ACC112 (cell line): ENCODE data around the gene RPS21.

Source experiments
- H2AFZ ChIP-seq: fragments of 200-600 bp; sonication (generic); one replicate; pipeline ENCODE4 v1.6.0; 2017; ENCODE audit warnings: antibody characterized with exemption, low read length; ENCODE audit not compliant: unreplicated experiment
- H3K27ac ChIP-seq: fragments of 200-600 bp; sonication (generic); 2 replicates; pipeline ENCODE4 v1.5.1; 2014; ENCODE audit warnings: low read depth, mild to moderate bottlenecking, antibody characterized with exemption, low read length, moderate library complexity
- H3K27me3 ChIP-seq: fragments of 200-600 bp; sonication (generic); 2 replicates; pipeline ENCODE4 v1.6.1; 2014; ENCODE audit warnings: mild to moderate bottlenecking, antibody characterized with exemption, low read length, moderate library complexity, mixed read lengths; ENCODE audit not compliant: insufficient read depth
- H3K36me3 ChIP-seq: fragments of 200-600 bp; sonication (generic); 2 replicates; pipeline ENCODE4 v1.6.1; 2016; ENCODE audit warnings: mild to moderate bottlenecking, antibody characterized with exemption, low read length, moderate library complexity, mixed read lengths; ENCODE audit not compliant: insufficient read depth
- H3K4me1 ChIP-seq: fragments of 200-600 bp; sonication (generic); one replicate; pipeline ENCODE4 v1.6.1; 2016; ENCODE audit warnings: low read length, mixed read lengths; ENCODE audit not compliant: insufficient read depth, unreplicated experiment, control insufficient read depth
- H3K4me3 ChIP-seq: fragments of 200-600 bp; sonication (generic); 2 replicates; pipeline ENCODE4 v1.5.1; 2014; ENCODE audit warnings: mild to moderate bottlenecking, low read depth, low read length
- H3K79me2 ChIP-seq: fragments of 200-600 bp; sonication (generic); one replicate; pipeline ENCODE4 v1.6.0; 2016; ENCODE audit warnings: low read length; ENCODE audit not compliant: control insufficient read depth, unreplicated experiment, insufficient read depth

The RPS21 gene

DNA sequence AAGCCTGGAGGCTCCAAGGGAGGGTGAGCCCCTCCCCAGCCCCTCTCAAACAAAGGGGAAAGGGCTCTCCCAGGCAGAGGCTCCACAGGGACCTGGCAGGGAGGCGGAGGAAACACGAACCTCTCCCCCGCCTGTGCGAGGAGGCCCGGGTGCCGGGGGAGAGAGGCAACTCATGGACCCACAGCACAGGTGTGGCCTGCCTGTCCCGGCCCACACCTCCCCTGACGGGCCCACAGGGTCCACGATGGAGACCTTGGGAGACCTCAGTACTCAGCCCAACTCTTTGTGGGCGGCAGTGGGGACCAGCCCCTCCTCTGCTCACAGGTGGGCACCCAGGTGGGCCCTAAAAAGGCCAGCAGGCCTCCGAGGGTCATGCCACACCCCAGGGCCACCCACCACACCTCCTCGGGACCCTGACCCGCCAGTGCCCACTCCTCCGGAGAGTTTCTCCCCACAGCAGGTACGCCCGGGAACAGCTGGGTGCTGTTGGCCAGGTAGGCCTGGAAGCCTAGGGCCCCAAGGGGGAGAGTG lies 32.0 kb upstream of the RPS21 start:
- Histone ChIP-seq H3K4me3 (no peak overlapping the region), H3K27ac (peak overlapping the region; percentile 29; the same call in 1 of the 2 replicates), H2AFZ (no peak overlapping the region), H3K4me1 (peaks cover 64% of the 10 kb centered on the region), H3K27me3 (no peaks in the 10 kb centered on the region), H3K36me3 (no peaks in the 10 kb centered on the region), H3K79me2 (no peaks in the 10 kb centered on the region)

DNA sequence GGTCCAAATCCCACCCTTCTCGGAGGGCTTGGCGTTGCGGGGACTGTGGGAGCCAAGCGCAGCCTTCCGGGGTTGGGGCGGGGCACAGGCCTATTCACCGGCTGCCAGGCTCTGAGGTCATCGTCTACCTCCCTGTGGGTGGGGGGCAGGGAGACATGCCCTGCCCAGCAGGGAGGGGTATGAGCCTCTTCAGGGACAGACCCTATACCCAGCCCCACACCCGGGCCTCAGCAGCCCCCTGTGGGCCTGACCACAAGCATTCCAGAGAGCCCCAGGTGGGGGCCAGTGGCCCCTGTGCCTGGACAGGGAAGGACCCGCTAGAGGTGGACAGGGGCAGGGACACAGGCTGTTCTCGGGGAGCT lies 31.4 kb upstream of the RPS21 start:
- Histone ChIP-seq H2AFZ (no peak overlapping the region), H3K36me3 (no peaks in the 10 kb centered on the region), H3K27me3 (no peaks in the 10 kb centered on the region), H3K4me1 (peaks cover 60% of the 10 kb centered on the region), H3K79me2 (no peaks in the 10 kb centered on the region), H3K27ac (peak overlapping the region; percentile 29; the same call in 1 of the 2 replicates), H3K4me3 (no peak overlapping the region)

DNA sequence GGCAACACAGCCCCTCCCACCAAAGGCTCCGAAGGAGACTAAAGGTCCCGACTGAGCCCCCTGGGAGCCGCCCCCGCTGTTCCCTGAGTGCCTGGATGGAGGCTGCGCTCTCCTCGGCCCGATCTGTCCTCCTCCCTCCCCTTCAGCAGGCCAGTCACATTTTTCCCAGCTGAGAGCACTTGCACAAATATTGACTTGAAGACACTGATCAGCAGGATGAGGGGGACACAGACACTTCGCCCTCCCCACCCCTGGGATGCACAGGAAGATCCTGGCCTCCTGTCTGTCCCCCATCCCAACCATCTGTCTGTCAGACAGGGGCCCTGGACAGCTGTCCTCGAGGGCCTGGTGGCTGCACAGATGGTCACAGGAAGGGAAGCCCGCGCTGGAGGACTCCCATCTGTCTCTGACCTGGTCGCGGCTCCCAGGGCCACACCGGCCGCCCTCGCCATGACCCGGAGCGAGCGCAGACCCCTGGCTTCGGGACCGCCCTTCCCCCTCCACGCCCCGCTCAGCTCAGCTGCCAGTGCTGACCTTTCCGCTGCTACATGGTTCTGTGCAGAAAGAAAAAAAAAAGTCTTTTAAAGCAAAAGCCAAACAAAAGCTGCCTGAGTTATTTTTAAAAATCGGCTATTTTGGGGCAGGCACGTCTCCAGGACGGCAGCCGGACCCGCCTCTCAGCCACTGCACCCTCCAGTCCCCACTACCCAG lies 30.9 kb upstream of the RPS21 start:
- H3K79me2 ChIP-seq: no peaks in the 10 kb centered on the region
- H3K4me3 ChIP-seq: no peak overlapping the region
- H3K27ac ChIP-seq: peak overlapping the region; percentile 29; the same call in 1 of the 2 replicates

DNA sequence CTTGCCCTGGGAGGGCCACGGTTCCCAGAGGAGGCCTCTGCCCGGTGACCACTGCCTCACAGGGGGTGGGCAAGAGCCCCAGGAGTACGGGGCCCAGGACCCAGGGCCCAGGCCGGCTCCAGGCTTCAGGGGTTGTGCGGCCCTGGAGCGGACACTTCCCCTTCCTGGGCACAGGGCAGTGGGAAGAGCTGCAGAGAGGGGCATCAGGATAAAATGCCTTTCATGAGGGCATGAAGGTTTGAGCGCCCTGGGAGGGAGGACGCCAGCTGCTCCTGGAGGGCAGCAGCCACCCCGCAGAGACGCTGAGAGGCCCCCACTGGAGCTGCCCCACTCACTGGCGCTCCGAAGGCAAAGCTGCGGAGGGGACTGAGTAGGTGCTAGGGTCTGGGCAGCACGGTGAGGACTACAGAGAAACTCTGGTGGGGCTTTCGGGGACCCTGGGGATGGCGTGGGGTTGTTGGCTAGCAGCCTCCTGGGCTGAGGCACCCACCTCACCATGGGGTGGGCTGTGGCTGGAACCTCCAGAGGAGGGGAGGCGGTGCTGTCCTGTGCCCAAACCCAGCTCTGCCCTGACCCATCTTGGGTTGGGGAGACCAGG lies 30.2 kb upstream of the RPS21 start:
- Histone ChIP-seq H3K27ac (peak overlapping the region; percentile 29; the same call in 1 of the 2 replicates), H3K36me3 (no peaks in the 10 kb centered on the region), H3K27me3 (no peaks in the 10 kb centered on the region), H3K4me1 (peaks cover 68% of the 10 kb centered on the region), H3K79me2 (no peaks in the 10 kb centered on the region), H2AFZ (no peak overlapping the region), H3K4me3 (no peak overlapping the region)

More for the DNA sequence above, 30.9 kb upstream of the RPS21 start:
- Histone ChIP-seq H3K36me3 (no peaks in the 10 kb centered on the region), H2AFZ (no peak overlapping the region), H3K4me1 (peaks cover 65% of the 10 kb centered on the region), H3K27me3 (no peaks in the 10 kb centered on the region)

DNA sequence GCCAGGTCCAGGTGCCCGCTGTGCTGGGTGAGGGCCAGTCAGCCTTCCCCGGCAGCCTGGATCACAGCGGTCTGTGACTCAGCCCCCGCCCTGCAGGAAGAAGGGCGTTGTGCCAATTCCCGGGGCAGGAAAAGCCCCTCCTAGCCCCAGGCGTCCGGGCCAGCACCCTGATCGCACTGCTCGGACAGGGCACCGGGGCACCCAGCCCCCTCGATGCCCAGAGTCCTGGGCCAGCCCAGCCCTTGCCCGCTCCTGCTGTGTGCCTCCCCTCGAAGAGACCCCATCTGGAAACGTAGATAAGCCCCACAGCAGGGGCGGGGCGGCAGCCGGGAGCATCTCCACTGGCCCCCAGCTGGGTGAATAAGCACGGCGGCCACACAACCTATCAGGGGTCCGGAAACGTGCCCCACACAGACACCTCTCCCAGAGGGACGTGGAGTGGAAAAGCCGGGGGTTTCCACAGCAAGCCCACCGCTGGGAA lies 29.7 kb upstream of the RPS21 start:
- Histone ChIP-seq H3K4me3 (peak overlapping the region; percentile 18), H3K27ac (peak overlapping the region; percentile 67; the same call in 1 of the 2 replicates), H3K27me3 (no peaks in the 10 kb centered on the region), H3K79me2 (no peaks in the 10 kb centered on the region), H3K4me1 (peaks cover 68% of the 10 kb centered on the region), H2AFZ (no peak overlapping the region), H3K36me3 (no peaks in the 10 kb centered on the region)

DNA sequence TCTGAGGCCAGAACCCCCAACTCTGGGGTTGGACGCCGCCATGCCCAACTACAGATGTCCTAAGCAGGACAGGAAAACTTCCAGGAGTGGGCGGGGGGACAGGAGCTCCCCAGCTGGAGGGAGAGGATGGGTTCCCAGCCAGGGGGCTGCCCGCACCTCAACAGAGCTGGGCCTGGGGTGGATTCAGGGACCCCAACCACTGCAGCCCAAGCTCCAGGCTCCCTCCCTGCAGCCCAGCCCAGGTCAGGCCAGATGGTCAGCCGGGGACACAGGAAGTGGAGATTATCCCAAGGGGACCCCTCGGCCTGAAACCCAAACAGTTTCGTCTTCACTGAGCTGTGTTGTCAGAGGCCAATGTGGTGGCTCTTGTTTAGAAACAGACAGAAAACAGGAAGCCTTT lies 29.2 kb upstream of the RPS21 start:
- peak overlapping the region; percentile 67; the same call in 1 of the 2 replicates for H3K27ac ChIP-seq
- no peaks in the 10 kb centered on the region for H3K36me3 ChIP-seq
- no peaks in the 10 kb centered on the region for H3K27me3 ChIP-seq
- no peaks in the 10 kb centered on the region for H3K79me2 ChIP-seq
- peak overlapping the region; percentile 18 for H3K4me3 ChIP-seq
- no peak overlapping the region for H2AFZ ChIP-seq
- peaks cover 65% of the 10 kb centered on the region for H3K4me1 ChIP-seq

DNA sequence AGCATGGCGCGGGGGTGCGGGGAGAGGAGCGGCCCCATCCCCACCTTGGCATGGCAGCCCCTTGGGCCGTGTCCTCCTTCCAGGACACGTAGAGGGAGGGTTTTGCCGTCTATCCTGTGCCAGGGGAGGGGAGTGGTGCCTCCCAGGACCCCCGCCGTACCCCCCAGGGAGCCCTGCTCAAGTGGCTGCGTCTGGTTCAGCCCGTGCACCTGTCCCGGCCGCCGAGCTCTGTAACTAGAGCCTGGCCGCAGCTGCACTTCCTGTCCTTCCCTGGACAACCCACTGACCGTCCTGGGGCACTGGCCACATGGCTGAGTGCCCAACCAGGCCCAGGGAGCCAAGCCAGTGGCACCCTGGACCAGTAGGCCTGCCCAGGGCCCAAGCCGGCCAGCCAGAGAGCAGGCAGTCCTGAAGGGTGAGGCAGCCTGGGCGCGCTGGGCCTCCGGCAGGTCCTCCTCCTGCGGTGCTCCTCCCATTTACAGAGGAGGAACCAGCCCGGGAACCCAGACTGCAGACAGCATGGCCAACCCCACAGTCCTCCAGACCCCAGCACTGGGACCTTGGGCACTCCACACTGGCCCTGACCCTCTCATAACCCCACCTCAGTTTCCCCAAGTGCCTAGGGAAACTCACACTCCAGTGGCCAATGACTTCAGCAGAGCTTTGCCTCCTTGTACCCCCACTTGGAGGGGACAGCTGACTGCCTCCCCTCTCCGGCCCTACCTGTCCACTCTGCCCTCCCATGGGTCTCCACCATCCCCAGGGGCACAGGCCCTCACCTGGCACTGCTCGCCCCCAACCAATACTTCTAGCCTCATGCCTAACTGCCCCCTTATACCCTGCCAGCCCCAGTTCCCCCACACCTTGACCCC lies 28.5 kb upstream of the RPS21 start:
- H3K27me3 ChIP-seq: no peaks in the 10 kb centered on the region
- H3K4me3 ChIP-seq: no peak overlapping the region
- H3K4me1 ChIP-seq: peaks cover 63% of the 10 kb centered on the region
- H3K36me3 ChIP-seq: no peaks in the 10 kb centered on the region
- H3K27ac ChIP-seq: peak overlapping the region; percentile 67
- no peaks in the 10 kb centered on the region for H3K79me2 ChIP-seq
- H2AFZ ChIP-seq: no peak overlapping the region

DNA sequence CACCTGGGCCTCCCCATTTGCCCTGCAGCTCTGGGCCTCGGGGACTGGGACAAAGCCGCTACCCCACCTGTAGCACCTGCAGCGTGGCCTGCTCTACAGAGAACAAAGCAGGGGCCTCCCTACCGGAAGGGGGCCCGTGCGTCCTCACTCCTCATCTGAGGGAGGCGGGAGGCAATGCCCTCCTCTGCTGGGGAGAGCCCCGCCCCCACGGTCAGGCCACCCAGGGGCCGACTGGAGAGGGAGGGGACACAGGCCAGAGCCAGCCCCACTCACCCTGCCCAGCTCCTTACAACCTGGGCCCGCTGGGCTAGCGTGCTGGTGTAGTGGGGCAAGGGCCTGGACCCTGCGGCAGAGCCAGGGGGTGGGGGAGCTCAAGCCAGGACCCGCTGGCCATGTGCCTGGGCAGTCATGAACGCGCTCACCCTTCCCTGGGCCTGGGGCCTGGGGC lies 27.8 kb upstream of the RPS21 start:
- H3K4me3 ChIP-seq: no peak overlapping the region

DNA sequence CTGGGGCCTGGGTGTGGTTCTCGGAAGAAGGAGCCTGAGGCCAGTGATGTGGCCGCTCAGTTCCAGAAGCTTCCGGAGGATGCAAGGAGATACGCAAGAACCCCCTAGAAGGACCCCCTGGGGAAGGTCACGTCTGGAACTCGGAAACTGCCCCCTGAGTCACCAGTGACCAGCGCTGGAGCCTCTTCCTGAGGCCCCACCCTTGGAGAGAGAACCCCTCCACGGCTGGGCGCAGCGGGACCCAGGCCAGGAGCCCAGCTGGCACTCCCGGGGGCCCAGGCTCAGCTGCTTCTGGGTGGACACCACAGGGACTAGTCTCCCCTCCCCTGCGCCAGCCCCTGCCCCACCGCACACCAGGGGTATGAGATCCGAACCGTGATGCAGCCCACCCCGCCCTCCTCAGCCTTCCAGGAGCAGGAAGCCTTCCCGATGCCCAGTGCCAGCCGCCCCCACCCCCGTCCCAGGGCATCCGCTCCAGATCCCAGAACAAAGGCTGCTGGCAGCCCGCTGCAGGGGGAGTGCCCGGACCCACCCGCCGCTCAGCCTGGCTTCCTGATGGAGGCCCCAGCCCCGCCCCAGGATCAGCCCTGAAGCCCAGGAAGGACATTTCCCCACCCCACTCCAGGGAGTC lies 27.3 kb upstream of the RPS21 start:
- Histone ChIP-seq H3K27ac (peak overlapping the region; percentile 67), H2AFZ (no peak overlapping the region), H3K36me3 (no peaks in the 10 kb centered on the region), H3K27me3 (no peaks in the 10 kb centered on the region), H3K4me3 (no peak overlapping the region), H3K79me2 (no peaks in the 10 kb centered on the region), H3K4me1 (peaks cover 75% of the 10 kb centered on the region)

More for the DNA sequence above, 27.8 kb upstream of the RPS21 start:
- peaks cover 70% of the 10 kb centered on the region for H3K4me1 ChIP-seq
- no peaks in the 10 kb centered on the region for H3K36me3 ChIP-seq
- H3K79me2 ChIP-seq: no peaks in the 10 kb centered on the region
- H3K27ac ChIP-seq: peak overlapping the region; percentile 67
- H3K27me3 ChIP-seq: no peaks in the 10 kb centered on the region
- H2AFZ ChIP-seq: no peak overlapping the region
